GM04504 (cell line): ENCODE measurements around the gene DENND1A.

ENCODE experiments used
- DNase-seq: peaks from one replicate; pipeline ENCODE4 v3.0.0-alpha.2; 2012; ENCODE audit warnings: low read depth

Gene DENND1A

DNA sequence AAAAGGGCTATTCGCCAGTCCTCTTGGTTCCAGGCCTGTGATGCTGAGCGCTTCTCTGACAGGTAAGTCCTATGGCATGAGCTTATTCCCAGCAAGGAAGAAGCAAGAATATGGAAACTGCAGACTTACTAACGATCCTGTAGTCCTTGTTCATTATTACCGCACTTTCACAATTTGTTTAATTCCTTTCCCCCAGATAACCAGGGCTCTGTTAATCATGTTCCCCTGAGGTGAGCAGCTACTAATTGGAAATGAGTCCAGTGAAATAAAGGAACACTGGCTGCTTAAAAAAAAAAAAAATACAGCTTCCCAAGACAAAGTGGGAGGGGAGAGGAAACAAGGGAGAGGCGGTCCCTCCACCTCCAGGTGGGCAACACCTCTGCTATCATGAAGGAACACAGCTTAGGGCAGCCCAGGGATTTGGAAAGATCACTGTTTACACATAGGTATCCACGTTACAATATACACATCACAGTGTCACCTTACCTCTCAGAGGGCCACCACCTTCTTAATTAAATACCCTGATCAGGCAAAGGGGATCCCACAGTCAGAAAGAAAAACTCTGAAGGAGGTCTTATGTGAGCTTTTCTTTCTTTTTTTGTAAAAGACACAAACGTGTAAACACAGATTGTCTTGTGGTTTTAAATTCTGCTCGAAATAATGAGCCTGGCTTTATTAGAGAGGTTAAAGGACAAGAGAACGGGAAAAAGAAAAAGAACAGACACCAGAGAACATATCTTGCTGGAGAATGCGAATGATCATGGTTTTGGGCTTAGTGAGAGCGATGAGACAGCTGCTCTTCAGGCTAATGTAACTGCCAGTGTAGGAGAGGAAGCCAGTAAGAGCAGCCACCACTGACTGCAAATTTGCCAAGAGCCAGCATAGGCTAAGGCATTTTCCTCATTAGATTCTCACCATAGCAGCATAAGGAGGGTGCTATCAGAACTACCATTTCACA lies 315.3 kb downstream of the DENND1A start:
- no peak for DNase-seq

DNA sequence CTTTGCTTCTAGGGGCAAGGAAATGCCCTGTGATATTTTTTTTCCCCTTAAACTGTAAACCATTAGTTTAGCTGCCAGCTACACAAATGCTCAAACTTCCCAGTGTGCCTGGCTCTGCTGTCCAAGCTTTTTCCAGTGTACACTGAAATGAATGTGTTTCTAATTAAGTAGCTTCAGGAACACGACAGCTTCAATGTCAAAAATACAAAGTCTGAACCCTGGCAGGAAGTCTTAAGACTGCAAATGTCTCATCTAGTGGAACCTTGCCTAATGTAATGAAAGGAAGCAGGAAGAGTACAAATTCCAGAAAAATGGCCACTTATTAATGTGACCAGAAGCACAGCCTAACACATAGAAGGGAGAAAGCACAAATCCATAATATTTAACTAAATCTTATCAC lies 318.7 kb downstream of the DENND1A start:
- peak; percentile 47 for DNase-seq

DNA sequence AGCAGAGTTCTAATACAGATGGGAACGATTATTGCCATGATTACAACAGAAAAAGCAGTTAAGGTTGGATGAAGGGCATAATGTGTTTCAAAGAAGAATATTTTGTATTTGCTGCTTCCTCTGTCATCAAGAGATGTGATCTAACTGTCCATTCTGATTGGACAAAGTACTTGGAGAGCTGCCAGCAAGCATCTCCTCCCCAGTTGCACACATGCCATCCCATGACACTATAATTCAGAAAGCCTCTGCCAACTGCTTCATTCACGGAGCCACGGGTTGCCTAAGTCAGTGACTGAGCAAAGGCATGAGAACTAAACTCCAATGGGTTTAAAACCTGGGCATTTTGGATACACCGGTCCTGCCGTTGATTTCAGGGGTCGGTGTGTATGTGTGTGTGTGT lies 320.1 kb downstream of the DENND1A start:
- DNase-seq, result no peak

DNA sequence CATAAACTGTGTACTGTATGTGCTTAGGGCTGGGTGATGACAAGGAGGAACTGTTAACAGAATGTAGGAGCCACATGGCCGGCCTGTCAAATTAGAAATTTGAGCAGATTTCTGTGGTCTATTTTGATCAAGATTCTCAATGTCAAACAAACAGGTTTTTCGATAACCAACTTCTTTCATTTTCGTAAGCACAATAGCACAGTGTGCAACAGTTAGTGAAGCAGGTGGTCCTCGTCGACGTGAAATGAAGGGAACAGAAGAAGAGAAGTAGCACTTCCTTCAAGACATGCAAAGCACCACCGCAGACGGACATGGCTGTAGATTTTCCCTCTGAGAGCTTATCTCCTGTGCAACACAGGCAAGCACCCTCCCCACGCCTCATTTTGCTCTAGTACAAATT lies 321.8 kb downstream of the DENND1A start:
- no peak for DNase-seq

DNA sequence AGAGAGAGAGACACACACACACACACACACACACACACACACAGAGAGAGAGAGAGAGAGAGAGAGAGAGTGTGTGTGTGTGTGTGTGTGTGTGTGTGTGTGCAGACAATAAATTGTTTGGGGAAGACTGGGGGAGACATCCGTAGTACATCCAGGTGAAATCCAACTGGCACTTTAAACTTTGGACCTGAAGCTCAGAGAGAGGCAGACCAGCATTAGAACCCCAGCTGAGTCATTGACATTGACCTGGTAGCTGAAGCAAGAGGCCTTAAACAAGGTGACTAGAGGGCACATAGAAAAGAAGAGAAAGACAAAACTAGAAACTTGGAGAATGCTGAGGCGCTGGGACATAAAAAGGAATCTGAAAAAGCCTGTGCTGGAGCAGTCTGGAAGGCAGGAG lies 322.4 kb downstream of the DENND1A start:
- DNase-seq, result no peak

DNA sequence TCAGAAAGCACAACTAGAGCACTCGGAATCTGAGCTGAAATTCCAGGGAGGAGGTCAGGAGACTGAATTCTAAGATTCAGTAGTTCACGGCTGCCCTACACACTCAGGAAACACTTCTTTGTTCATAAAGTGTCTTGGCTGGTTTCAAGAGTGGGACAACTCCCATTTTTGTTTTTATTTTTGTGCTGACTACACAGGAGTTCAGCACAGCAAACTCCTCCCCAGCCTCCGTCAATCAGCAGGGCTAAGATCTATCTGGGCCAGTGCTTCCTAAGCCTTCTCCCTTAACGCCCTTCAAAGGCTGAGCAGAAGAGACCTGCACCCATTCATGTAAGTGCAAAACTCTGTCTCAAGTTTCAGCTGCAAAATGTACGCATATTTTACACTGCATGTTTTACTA lies 323.8 kb downstream of the DENND1A start:
- DNase-seq, result no peak

- no peak for DNase-seq
These were observed 324.6 kb downstream of the DENND1A start for GRCh38 chr9:123605286-123605685.

DNA sequence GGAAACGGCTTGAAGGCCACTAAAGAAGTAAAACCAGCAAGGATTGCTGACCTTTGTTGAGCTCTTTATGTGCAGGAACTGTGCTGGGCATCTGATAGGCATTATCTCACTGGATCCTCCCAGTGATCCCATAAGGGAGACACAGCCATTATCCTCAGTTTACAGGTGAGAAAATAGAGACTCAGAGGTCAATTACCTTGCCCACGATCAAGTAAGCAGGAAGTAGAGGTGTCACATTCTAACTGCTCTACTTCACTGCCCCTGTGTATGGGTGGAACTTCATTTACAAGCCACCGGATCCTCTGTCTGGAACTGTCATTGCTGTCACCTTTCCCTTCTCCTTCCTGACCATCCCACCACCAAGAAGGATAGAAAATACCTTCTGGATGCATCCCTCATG lies 325.1 kb downstream of the DENND1A start:
- DNase-seq, result no peak

- no peak for DNase-seq
These were observed 328.1 kb downstream of the DENND1A start for GRCh38 chr9:123601828-123602227.

GRCh38 chr9:123599781-123600180 lies 330.1 kb downstream of the DENND1A start:
- DNase-seq, result no peak

DNA sequence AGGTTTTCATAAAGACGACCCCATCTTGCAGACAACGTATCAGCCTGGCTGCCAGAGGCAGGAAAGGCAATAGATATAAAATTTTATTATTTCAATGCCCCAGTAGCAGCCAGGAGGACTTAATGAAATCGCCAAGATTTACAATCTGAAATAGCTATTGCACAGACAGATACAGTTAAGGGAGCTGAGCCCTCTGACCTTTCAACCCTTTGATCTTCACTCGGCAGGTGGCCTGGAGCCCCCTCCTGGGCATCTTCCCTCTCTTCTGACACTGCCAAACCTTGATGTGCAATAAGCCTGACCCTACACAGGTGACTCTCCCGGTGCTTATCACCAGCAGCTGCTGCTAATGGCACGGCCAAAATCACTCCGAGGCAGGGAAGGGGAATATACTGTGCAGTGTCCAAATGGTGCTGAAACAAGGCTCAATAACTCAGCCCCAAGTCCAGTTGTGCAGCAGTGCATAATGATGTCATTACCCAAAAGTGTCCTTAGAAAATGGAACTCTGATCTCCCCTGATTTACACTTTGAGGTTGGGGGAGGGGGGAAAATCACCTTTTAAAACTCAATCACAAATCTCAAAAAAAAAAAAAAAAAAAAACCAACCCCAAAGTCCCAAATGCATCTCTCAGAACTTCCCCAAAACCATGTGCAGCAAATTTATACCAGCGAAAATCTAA lies 331.9 kb downstream of the DENND1A start:
- DNase-seq, result no peak

DNA sequence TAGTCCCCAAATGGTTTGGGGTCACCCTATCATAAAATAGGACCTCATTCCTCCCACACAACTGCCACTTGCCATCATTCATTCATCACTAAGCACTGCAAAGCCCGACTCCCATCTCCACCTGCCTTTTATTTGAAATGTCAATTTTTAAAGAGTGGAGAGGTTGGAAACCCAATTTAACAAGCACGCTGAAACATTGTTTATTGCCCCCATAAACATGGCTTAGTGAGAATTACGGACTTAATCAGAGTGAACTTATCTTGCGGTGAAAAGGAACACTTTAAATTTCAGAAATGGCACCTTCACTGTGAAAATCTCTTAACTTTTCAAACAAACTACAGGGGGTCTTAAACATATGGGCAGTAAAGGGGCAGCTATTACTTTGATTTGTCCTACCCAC lies 332.9 kb downstream of the DENND1A start:
- DNase-seq, result no peak

- DNase-seq, result no peak
These were observed 338.6 kb downstream of the DENND1A start for GRCh38 chr9:123591283-123591682.

- DNase-seq, result no peak
These were observed 339.4 kb downstream of the DENND1A start for GRCh38 chr9:123590499-123590898.

- DNase-seq, result no peak
These were observed 340.3 kb downstream of the DENND1A start for GRCh38 chr9:123589361-123590239.

DNA sequence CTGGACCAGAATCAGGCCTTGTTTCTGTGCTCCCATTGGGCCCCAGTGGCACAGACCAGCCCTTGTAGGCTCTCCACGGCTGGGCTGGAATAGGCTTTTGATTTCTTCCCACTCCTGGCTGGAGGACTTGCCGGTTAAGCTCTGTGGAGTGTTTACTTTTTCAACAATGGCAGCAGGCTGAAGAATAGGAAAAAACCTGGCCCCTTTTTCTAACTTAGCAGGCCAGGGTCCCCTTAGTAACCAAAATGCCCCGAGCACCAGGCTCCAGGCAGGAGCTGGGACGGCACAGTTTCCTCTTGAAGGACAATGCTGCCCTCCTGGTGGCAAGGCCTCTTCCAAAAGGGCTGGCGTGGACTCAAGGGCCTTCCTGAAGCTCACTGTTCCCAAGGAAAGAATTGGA lies 343.7 kb downstream of the DENND1A start:
- DNase-seq, result no peak

GRCh38 chr9:123584202-123585176 lies 345.4 kb downstream of the DENND1A start:
- DNase-seq, result no peak

- DNase-seq, result no peak
These were observed 346.3 kb downstream of the DENND1A start for GRCh38 chr9:123583646-123584045.

GRCh38 chr9:123571240-123571639 lies 358.7 kb downstream of the DENND1A start:
- no peak for DNase-seq

GRCh38 chr9:123568691-123569688 lies 360.9 kb downstream of the DENND1A start:
- DNase-seq, result peak; percentile 42
